ENCODE measurements around the gene TAF9.
"Not testable (repeated sequence)": the region's sequence is repeated elsewhere in the genome, so short reads cannot be mapped to it uniquely, and the experiment has no call there.

The TAF9 gene

DNA sequence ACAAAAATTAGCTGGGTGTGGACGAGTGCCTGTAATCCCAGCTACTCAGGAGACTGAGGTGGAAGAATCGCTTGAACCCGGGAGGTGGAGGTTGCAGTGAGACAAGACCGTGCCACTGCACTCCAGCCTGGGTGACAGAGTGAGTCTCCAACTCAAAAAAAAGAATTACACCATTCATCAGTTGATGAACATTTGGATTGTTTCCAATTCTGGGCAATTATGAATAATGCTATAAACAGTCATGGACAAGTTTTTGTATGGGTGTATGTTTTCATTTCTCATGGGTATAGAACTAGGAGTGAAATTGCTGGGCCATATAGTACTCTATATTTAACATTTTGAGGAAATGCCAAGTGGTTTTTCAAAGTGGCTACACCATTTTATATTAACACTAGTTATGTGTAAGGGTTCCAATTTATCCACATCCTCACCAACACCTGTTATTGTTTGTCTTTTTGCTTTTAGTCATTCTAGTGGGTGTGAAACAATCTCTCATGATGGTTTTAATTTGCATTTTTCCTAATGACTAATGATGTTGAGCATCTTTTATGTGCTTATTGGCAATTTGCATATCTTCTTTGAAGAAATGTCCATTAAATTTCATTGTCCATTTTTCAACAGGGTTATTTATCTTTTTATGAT, 27.7 kb downstream of the TAF9 start:
- Histone ChIP-seq H3K36me3 (ENCODE audit: control insufficient read depth in 4 of 4, insufficient read depth in 4 of 4, low read length in 3 of 4) (no peaks in the 10 kb centered on the region), H3K4me1 (ENCODE audit: control extremely low read depth in 1 of 4, control insufficient read depth in 4 of 4, insufficient read depth in 4 of 4, low read length in 3 of 4) (no peaks in the 10 kb centered on the region), H3K9me3 (ENCODE audit: control extremely low read depth in 1 of 5, control insufficient read depth in 4 of 5, insufficient read depth in 2 of 5, low read depth in 1 of 5, low read length in 4 of 5) (no peaks in the 10 kb centered on the region), H3K4me3 (ENCODE audit: control insufficient read depth in 1 of 7, extremely low read depth in 1 of 7, insufficient read depth in 4 of 7, low read depth in 2 of 7, low read length in 6 of 7) (no peak overlapping the region), H3K27ac (ENCODE audit: insufficient read depth in 1 of 2, low read depth in 1 of 2, low read length in 2 of 2, poor library complexity in 1 of 2, severe bottlenecking in 2 of 2) (no peak overlapping the region), H3K27me3 (replicated peaks in 2 of 5; ENCODE audit: control insufficient read depth in 4 of 5, insufficient read depth in 5 of 5, low read length in 4 of 5) (no peaks in the 10 kb centered on the region)
- CTCF ChIA-PET, result no interaction called here
- POLR2A ChIA-PET, result no interaction called here
- no peak for DNase-seq
- WGBS (ENCODE audit: insufficient coverage), result 100% methylated on average over 3 of the region's 4 CpGs

DNA sequence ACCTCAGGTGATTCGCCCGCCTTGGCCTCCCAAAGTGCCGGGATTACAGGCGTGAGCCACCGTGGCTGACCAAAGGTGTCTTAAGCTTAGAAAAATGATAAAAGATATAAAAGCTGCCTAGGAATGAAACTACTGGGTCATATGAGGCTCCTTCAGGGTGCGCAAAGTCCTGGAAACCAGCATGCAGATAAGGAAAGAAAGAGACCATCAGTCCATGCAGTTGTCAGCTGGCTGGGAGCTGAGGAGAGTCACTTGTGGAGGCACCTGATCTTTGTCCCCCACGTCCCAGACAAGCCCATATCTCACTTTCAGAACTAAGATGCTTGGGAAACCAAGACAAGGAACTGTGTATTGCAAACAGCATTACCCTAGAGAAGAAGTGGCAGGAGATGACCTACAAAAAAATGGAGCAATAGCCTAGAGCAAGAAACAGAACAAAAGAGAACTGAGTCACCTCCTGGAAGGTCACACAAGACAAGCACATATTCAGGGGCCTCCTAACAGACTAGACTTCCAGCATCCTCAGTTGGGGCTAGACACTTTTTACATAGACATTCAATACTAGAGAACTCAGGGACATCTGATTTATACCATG, 33.9 kb downstream of the TAF9 start:
- no peaks in the 10 kb centered on the region for H3K9me3 ChIP-seq (ENCODE audit: control extremely low read depth in 1 of 5, control insufficient read depth in 4 of 5, insufficient read depth in 2 of 5, low read depth in 1 of 5, low read length in 4 of 5)
- H3K36me3 ChIP-seq (ENCODE audit: control insufficient read depth in 4 of 4, insufficient read depth in 4 of 4, low read length in 3 of 4), result no peaks in the 10 kb centered on the region
- peaks cover 0 to 19% (median 14%) of the 10 kb centered on the region in 4 experiments for H3K4me1 ChIP-seq (ENCODE audit: control extremely low read depth in 1 of 4, control insufficient read depth in 4 of 4, insufficient read depth in 4 of 4, low read length in 3 of 4)
- ChIA-PET POLR2A (no interaction called here), CTCF (interaction anchor here (0.6 to 2.5 kb wide), 9 partner anchors 9 to 292 kb away, joined by 3 to 13 read pairs (median 4); partner anchors contain the start of gene SLC30A5)
- DNase-seq, result no peak
- H3K27ac ChIP-seq (ENCODE audit: insufficient read depth in 1 of 2, low read depth in 1 of 2, low read length in 2 of 2, poor library complexity in 1 of 2, severe bottlenecking in 2 of 2), result no peak overlapping the region
- no peaks in the 10 kb centered on the region for H3K27me3 ChIP-seq (replicated peaks in 2 of 5; ENCODE audit: control insufficient read depth in 4 of 5, insufficient read depth in 5 of 5, low read length in 4 of 5)
- no peak overlapping the region for H3K4me3 ChIP-seq (ENCODE audit: control insufficient read depth in 1 of 7, extremely low read depth in 1 of 7, insufficient read depth in 4 of 7, low read depth in 2 of 7, low read length in 6 of 7)
- WGBS (ENCODE audit: insufficient coverage), result 92% methylated on average over 7 of the region's 7 CpGs

DNA sequence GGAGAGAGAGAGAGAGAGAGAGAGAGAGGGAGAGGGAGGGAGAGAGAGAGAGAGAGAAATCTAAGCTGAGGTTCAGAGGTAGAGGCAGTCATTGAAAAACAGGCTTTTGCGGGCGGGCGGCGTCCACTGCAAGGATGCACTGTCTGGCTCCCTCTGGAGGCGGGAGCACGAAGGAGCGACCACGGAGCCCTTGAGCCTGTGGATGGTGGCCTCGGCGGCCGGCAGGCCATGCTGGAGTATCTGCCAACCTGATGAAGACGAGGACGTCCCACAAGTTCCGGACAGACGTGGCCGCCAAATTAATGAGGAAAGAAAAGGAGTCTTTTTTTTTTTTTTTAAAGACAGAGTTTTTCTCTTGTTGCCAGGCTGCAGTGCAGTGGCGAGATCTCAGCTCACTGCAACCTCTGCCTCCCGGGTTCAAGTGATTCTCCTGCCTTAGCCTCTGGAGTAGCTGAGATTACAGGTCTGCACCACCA, 34.5 kb downstream of the TAF9 start:
- peak overlapping the region in 1 of 7 experiments; percentile 42 for H3K4me3 ChIP-seq (ENCODE audit: control insufficient read depth in 1 of 7, extremely low read depth in 1 of 7, insufficient read depth in 4 of 7, low read depth in 2 of 7, low read length in 6 of 7)
- peaks cover 0 to 19% (median 14%) of the 10 kb centered on the region in 4 experiments for H3K4me1 ChIP-seq (ENCODE audit: control extremely low read depth in 1 of 4, control insufficient read depth in 4 of 4, insufficient read depth in 4 of 4, low read length in 3 of 4)
- no peaks in the 10 kb centered on the region for H3K27me3 ChIP-seq (replicated peaks in 2 of 5; ENCODE audit: control insufficient read depth in 4 of 5, insufficient read depth in 5 of 5, low read length in 4 of 5)
- DNase-seq, result peak; percentile 83 to 87 (median 87)
- 2% methylated on average over 16 of the region's 18 CpGs for WGBS (ENCODE audit: insufficient coverage)
- H3K9me3 ChIP-seq (ENCODE audit: control extremely low read depth in 1 of 5, control insufficient read depth in 4 of 5, insufficient read depth in 2 of 5, low read depth in 1 of 5, low read length in 4 of 5), result no peaks in the 10 kb centered on the region
- ChIA-PET CTCF (interaction anchor here (0.6 to 2.5 kb wide), 13 partner anchors 8 to 292 kb away, joined by 3 to 13 read pairs (median 4); partner anchors contain the start of gene SLC30A5), POLR2A (interaction anchor here (0.6 kb wide), 1 partner anchor 326 kb away, joined by 3 read pairs; no protein-coding TSS in a partner anchor)
- H3K27ac ChIP-seq (ENCODE audit: insufficient read depth in 1 of 2, low read depth in 1 of 2, low read length in 2 of 2, poor library complexity in 1 of 2, severe bottlenecking in 2 of 2), result no peak overlapping the region
- no peaks in the 10 kb centered on the region for H3K36me3 ChIP-seq (ENCODE audit: control insufficient read depth in 4 of 4, insufficient read depth in 4 of 4, low read length in 3 of 4)

DNA sequence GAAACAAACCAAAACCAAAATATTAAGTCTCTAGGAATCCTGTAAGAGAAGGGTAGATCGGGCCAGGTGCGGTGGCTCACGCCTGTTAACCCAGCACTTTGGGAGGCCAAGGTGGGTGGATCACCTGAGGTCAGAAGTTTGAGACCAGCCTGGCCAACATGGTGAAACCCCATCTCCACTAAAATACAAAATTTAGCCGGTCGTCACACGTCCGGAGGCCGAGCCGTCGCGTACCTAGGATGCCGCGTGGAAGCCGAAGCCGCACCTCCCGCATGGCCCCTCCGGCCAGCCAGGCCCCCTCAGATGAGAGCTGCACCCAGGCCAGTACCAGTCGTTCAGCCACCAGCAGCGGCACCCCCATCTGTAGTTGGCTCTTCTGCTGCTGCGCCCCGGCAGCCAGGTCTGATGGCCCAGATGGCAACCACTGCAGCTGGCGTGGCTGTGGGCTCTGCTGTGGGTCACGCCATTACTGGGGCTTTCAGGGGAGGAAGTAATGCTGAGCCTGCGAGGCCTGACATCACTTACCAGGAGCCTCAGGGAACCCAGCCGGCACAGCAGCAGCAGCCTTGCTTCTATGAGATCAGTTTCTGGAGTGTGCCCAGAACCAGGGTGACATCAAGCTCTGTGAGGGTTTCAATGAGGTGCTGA, 35.5 kb downstream of the TAF9 start:
- H3K36me3 ChIP-seq (ENCODE audit: control insufficient read depth in 4 of 4, insufficient read depth in 4 of 4, low read length in 3 of 4); H3K4me3 ChIP-seq (ENCODE audit: control insufficient read depth in 1 of 7, extremely low read depth in 1 of 7, insufficient read depth in 4 of 7, low read depth in 2 of 7, low read length in 6 of 7); H3K9me3 ChIP-seq (ENCODE audit: control extremely low read depth in 1 of 5, control insufficient read depth in 4 of 5, insufficient read depth in 2 of 5, low read depth in 1 of 5, low read length in 4 of 5); H3K27ac ChIP-seq (ENCODE audit: insufficient read depth in 1 of 2, low read depth in 1 of 2, low read length in 2 of 2, poor library complexity in 1 of 2, severe bottlenecking in 2 of 2); H3K27me3 ChIP-seq (replicated peaks in 2 of 5; ENCODE audit: control insufficient read depth in 4 of 5, insufficient read depth in 5 of 5, low read length in 4 of 5); POLR2A ChIA-PET: not testable (repeated sequence)
- 97% methylated on average over 21 of the region's 25 CpGs for WGBS (ENCODE audit: insufficient coverage)
- CTCF ChIA-PET, result interaction anchor here (0.8 to 2.5 kb wide), 10 partner anchors 8 to 245 kb away, joined by 3 to 13 read pairs (median 4); no protein-coding TSS in a partner anchor
- DNase-seq, result peak in 1 of 3 donors; percentile 18
- H3K4me1 ChIP-seq (ENCODE audit: control extremely low read depth in 1 of 4, control insufficient read depth in 4 of 4, insufficient read depth in 4 of 4, low read length in 3 of 4), result peaks cover 0 to 19% (median 14%) of the 10 kb centered on the region in 4 experiments

DNA sequence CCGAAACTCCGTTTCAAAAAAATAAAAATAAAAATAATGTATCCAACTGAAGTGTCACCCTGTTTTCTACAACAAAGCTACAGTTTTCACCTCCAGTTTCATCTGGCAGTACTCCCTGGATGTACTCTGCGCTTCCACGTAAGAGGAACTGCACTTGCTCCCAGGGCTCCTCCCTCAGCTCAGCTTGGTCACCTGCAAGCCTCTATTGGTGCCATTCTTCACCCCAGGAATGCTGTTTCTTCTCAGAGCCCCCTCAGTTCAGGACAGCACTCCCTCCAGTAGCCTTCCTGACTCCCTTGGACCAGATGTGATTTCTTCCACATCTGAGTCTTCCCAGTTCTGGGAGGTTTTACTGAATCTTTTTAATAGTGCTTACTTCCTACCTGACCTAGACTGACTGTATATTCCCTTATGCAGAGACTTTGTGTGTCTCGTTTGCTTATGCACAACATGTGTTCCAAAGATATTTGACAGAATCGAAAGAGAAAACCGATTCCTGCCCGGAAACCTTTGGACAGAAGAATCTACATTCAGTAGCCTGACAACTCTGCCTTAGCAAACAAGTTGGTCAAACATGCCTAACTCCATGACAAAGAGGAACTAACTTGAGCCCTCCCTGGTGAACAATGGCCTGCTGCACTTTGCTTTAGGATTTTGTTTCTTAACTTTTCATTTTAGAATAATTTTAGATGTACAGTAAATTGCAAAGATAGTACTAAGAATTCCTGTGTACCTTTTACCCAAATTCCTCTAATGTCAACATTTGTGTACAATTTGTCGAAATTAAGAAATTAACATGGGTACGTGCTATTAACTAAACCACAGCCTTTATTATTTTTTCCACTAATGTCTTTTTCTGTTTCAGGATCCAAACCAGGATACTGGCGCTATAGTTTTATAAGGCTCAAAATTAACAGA, 37.5 kb downstream of the TAF9 start:
- Histone ChIP-seq H3K4me3 (ENCODE audit: control insufficient read depth in 1 of 7, extremely low read depth in 1 of 7, insufficient read depth in 4 of 7, low read depth in 2 of 7, low read length in 6 of 7) (peak overlapping the region; percentile 54 to 91 (median 82)), H3K9me3 (ENCODE audit: control extremely low read depth in 1 of 5, control insufficient read depth in 4 of 5, insufficient read depth in 2 of 5, low read depth in 1 of 5, low read length in 4 of 5) (no peaks in the 10 kb centered on the region), H3K27me3 (replicated peaks in 2 of 5; ENCODE audit: control insufficient read depth in 4 of 5, insufficient read depth in 5 of 5, low read length in 4 of 5) (no peaks in the 10 kb centered on the region), H3K4me1 (ENCODE audit: control extremely low read depth in 1 of 4, control insufficient read depth in 4 of 4, insufficient read depth in 4 of 4, low read length in 3 of 4) (peaks cover 0 to 19% (median 14%) of the 10 kb centered on the region in 4 experiments), H3K36me3 (ENCODE audit: control insufficient read depth in 4 of 4, insufficient read depth in 4 of 4, low read length in 3 of 4) (no peaks in the 10 kb centered on the region), H3K27ac (ENCODE audit: insufficient read depth in 1 of 2, low read depth in 1 of 2, low read length in 2 of 2, poor library complexity in 1 of 2, severe bottlenecking in 2 of 2) (peak overlapping the region; percentile 64 to 84)
- ChIA-PET CTCF (interaction anchor here (1.6 kb wide), 1 partner anchor 20 kb away, joined by 3 read pairs; no protein-coding TSS in a partner anchor), POLR2A (no interaction called here)
- DNase-seq, result peak; percentile 20 to 67 (median 53)
- 47% methylated on average over 7 of the region's 11 CpGs for WGBS (ENCODE audit: insufficient coverage)

DNA sequence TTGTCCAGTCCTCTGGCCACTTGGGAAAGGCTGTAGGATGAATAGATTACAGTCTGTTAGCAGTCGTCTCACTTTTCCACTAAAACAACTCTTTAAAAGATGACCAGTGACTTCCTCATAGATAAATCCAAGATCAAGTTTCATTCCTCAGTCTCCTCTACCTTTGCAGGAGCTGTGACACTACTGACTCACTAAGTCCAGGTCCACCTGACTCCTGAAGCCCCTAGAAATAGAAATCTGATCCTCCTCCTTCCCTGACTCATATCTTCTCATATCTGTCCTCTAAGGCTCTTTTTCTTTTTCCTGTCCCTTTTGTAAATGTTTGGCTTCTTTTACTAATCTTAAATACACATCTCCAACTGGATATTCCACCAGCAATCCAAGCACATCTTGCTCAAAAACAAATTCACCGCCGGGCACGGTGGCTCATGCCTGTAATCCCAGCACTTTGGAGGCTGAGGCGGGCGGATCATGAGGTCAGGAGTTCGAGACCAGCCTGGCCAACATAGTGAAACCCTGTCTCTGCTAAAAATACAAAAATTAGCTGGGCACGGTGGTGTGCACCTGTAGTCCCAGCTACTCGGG, 39.3 kb downstream of the TAF9 start:
- H3K27ac ChIP-seq (ENCODE audit: insufficient read depth in 1 of 2, low read depth in 1 of 2, low read length in 2 of 2, poor library complexity in 1 of 2, severe bottlenecking in 2 of 2), result no peak overlapping the region
- peaks cover 0 to 18% (median 13%) of the 10 kb centered on the region in 4 experiments for H3K4me1 ChIP-seq (ENCODE audit: control extremely low read depth in 1 of 4, control insufficient read depth in 4 of 4, insufficient read depth in 4 of 4, low read length in 3 of 4)
- WGBS (ENCODE audit: insufficient coverage), result 89% methylated on average over 5 of the region's 9 CpGs
- no peak for DNase-seq
- no peaks in the 10 kb centered on the region for H3K9me3 ChIP-seq (ENCODE audit: control extremely low read depth in 1 of 5, control insufficient read depth in 4 of 5, insufficient read depth in 2 of 5, low read depth in 1 of 5, low read length in 4 of 5)
- H3K27me3 ChIP-seq (replicated peaks in 2 of 5; ENCODE audit: control insufficient read depth in 4 of 5, insufficient read depth in 5 of 5, low read length in 4 of 5), result no peaks in the 10 kb centered on the region
- ChIA-PET POLR2A (no interaction called here), CTCF (no interaction called here)
- no peaks in the 10 kb centered on the region for H3K36me3 ChIP-seq (ENCODE audit: control insufficient read depth in 4 of 4, insufficient read depth in 4 of 4, low read length in 3 of 4)
- no peak overlapping the region for H3K4me3 ChIP-seq (ENCODE audit: control insufficient read depth in 1 of 7, extremely low read depth in 1 of 7, insufficient read depth in 4 of 7, low read depth in 2 of 7, low read length in 6 of 7)

Measured in common myeloid progenitor, CD34-positive (primary cell).